Hepatocyte (in vitro differentiated cells): ENCODE data around the gene CATSPER1.

Experiments
- CTCF ChIP-seq: fragments of 200-600 bp; sonication (generic); IDR thresholded peaks from 2 replicates; pipeline ENCODE4 v1.5.1; 2016; ENCODE audit warnings: antibody characterized with exemption, mild to moderate bottlenecking; ENCODE audit not compliant: poor library complexity
- EZH2 ChIP-seq: fragments of 200-600 bp; sonication (generic); IDR thresholded peaks from 2 replicates; pipeline ENCODE4 v1.6.1; 2016; ENCODE audit warnings: antibody characterized with exemption, mild to moderate bottlenecking, borderline replicate concordance

GRCh38 chr11:66068923-66069714, 42.8 kb upstream of the CATSPER1 start:
- TF ChIP-seq EZH2 (no peak), CTCF (no peak)
